Sigmoid colon (tissue), 4 donors: Measurements from ENCODE around the gene MAP3K20.

Source experiments
- CTCF ChIP-seq, 4 experiments: fragments of 450-650 bp in 3 of 4; fragments of 200-600 bp in 1 of 4; IDR thresholded peaks; one replicate each; pipeline ENCODE4 v1.5.1; 2016 to 2019; ENCODE audit warnings: antibody characterized with exemption in 4 of 4, mild to moderate bottlenecking in 3 of 4, moderate library complexity in 2 of 4
- POLR2A ChIP-seq, 2 donors: fragments of 450-650 bp; IDR thresholded peaks; one replicate each; pipeline ENCODE4 v1.6.1; 2016; ENCODE audit warnings: antibody characterized with exemption in 2 of 2, mild to moderate bottlenecking in 2 of 2, moderate library complexity in 2 of 2
- POLR2AphosphoS5 ChIP-seq, 4 donors: sonication (generic); formaldehyde crosslinking; IDR thresholded peaks; one replicate each; pipeline ENCODE4 v1.6.1; 2017; ENCODE audit warnings: antibody characterized with exemption in 4 of 4

- no peak for TF ChIP-seq CTCF (IDR thresholded peaks at IDR 0.05)
- TF ChIP-seq POLR2AphosphoS5 (IDR thresholded peaks at IDR 0.05): no peak
- no peak for TF ChIP-seq POLR2A (IDR thresholded peaks at IDR 0.05)
Measured at GRCh38 chr2:173264151-173264550, 188.5 kb downstream of the MAP3K20 start.
